ENCODE data around the gene DOP1B. TPM values are rescaled to one million over a fixed set of nuclear protein-coding genes. Genes with fewer than 3 reads are reported as not detected.
"Not testable (repeated sequence)": the region's sequence is repeated elsewhere in the genome, so short reads cannot be mapped to it uniquely, and the experiment has no call there.

The DOP1B gene
- total RNA-seq, 1 donor from 2014 or later, result 13.5 TPM

- Histone ChIP-seq H3K36me3 (no peaks in the 10 kb centered on the region), H3K27ac (no peak overlapping the region), H3K4me3 (no peak overlapping the region), H3K27me3 (no peaks in the 10 kb centered on the region), H3K9me3 (no peaks in the 10 kb centered on the region), H3K4me1 (no peaks in the 10 kb centered on the region)
- intact Hi-C loops (cut with DNase I), result no loop called here
- no peak for DNase-seq (ENCODE audit: extremely low spot score in 2 of 2)
- no peak for TF ChIP-seq POLR2A (IDR thresholded peaks at IDR 0.05)
- TF ChIP-seq CTCF (IDR thresholded peaks at IDR 0.05), result no peak
- TF ChIP-seq POLR2AphosphoS5 (IDR thresholded peaks at IDR 0.05; ENCODE audit: insufficient read depth in 1 of 2, low read depth in 1 of 2), result no peak
Observed at GRCh38 chr21:36195613-36196012, 39.0 kb downstream of the DOP1B start.

- TF ChIP-seq POLR2AphosphoS5 (IDR thresholded peaks at IDR 0.05; ENCODE audit: insufficient read depth in 1 of 2, low read depth in 1 of 2), result no peak
- Histone ChIP-seq H3K36me3 (no peaks in the 10 kb centered on the region), H3K9me3 (no peaks in the 10 kb centered on the region), H3K4me1 (peaks cover 9% of the 10 kb centered on the region), H3K27ac (no peak overlapping the region), H3K4me3 (no peak overlapping the region), H3K27me3 (no peaks in the 10 kb centered on the region)
- DNase-seq (ENCODE audit: extremely low spot score in 2 of 2), result no peak
- intact Hi-C loops (cut with DNase I), result no loop called here
Observed at GRCh38 chr21:36199021-36199420, 42.4 kb downstream of the DOP1B start.

- H3K36me3 ChIP-seq; H3K27ac ChIP-seq; H3K27me3 ChIP-seq; intact Hi-C loops (cut with DNase I); H3K4me3 ChIP-seq; DNase-seq (ENCODE audit: extremely low spot score in 2 of 2); H3K9me3 ChIP-seq; H3K4me1 ChIP-seq: not testable (repeated sequence)
Observed at GRCh38 chr21:36199575-36199974, 43.0 kb downstream of the DOP1B start.

GRCh38 chr21:36200081-36200561 lies 43.5 kb downstream of the DOP1B start:
- Histone ChIP-seq H3K27ac (no peak overlapping the region), H3K27me3 (no peaks in the 10 kb centered on the region), H3K4me3 (no peak overlapping the region), H3K9me3 (no peaks in the 10 kb centered on the region), H3K36me3 (no peaks in the 10 kb centered on the region), H3K4me1 (peaks cover 9% of the 10 kb centered on the region)
- intact Hi-C loops (cut with DNase I), result no loop called here
- TF ChIP-seq CTCF (IDR thresholded peaks at IDR 0.05), result no peak
- no peak for TF ChIP-seq POLR2AphosphoS5 (IDR thresholded peaks at IDR 0.05; ENCODE audit: insufficient read depth in 1 of 2, low read depth in 1 of 2)
- no peak for TF ChIP-seq POLR2A (IDR thresholded peaks at IDR 0.05)
- no peak for DNase-seq (ENCODE audit: extremely low spot score in 2 of 2)

- DNase-seq (ENCODE audit: extremely low spot score in 2 of 2), result no peak
- H3K27ac ChIP-seq, result no peak overlapping the region
- TF ChIP-seq POLR2AphosphoS5 (IDR thresholded peaks at IDR 0.05; ENCODE audit: insufficient read depth in 1 of 2, low read depth in 1 of 2) (no peak), CTCF (IDR thresholded peaks at IDR 0.05) (no peak), POLR2A (IDR thresholded peaks at IDR 0.05) (no peak)
- H3K36me3 ChIP-seq, result no peaks in the 10 kb centered on the region
- peaks cover 9% of the 10 kb centered on the region for H3K4me1 ChIP-seq
- no peak overlapping the region for H3K4me3 ChIP-seq
- H3K27me3 ChIP-seq, result no peaks in the 10 kb centered on the region
- intact Hi-C loops (cut with DNase I), result no loop called here
- no peaks in the 10 kb centered on the region for H3K9me3 ChIP-seq
Observed at GRCh38 chr21:36202726-36203602, 46.3 kb downstream of the DOP1B start.

- intact Hi-C loops (cut with DNase I), result no loop called here
- Histone ChIP-seq H3K9me3 (no peaks in the 10 kb centered on the region), H3K36me3 (no peaks in the 10 kb centered on the region), H3K4me1 (peaks cover 9% of the 10 kb centered on the region), H3K4me3 (no peak overlapping the region), H3K27ac (no peak overlapping the region), H3K27me3 (no peaks in the 10 kb centered on the region)
- DNase-seq (ENCODE audit: extremely low spot score in 2 of 2), result no peak
- TF ChIP-seq POLR2A (IDR thresholded peaks at IDR 0.05), result no peak
- TF ChIP-seq POLR2AphosphoS5 (IDR thresholded peaks at IDR 0.05; ENCODE audit: insufficient read depth in 1 of 2, low read depth in 1 of 2), result no peak
Observed at GRCh38 chr21:36203603-36203889, 46.9 kb downstream of the DOP1B start.
